Stimulated activated naive CD4-positive, alpha-beta T cell (primary cell): ENCODE results near the gene KMT2D.
A peak's percentile ranks its signal among the peaks of the same experiment; 100 is the strongest.

ENCODE experiments used
- DNase-seq, 6 experiments: peaks; one replicate each; lab custom pipeline; 2025; lab: John Stamatoyannopoulos, UW

The KMT2D gene

GRCh38 chr12:49051777-49052438 lies 8.7 kb downstream of the KMT2D start:
- DNase-seq: no peak

GRCh38 chr12:49051373-49051764 lies 9.2 kb downstream of the KMT2D start:
- no peak for DNase-seq

DNA sequence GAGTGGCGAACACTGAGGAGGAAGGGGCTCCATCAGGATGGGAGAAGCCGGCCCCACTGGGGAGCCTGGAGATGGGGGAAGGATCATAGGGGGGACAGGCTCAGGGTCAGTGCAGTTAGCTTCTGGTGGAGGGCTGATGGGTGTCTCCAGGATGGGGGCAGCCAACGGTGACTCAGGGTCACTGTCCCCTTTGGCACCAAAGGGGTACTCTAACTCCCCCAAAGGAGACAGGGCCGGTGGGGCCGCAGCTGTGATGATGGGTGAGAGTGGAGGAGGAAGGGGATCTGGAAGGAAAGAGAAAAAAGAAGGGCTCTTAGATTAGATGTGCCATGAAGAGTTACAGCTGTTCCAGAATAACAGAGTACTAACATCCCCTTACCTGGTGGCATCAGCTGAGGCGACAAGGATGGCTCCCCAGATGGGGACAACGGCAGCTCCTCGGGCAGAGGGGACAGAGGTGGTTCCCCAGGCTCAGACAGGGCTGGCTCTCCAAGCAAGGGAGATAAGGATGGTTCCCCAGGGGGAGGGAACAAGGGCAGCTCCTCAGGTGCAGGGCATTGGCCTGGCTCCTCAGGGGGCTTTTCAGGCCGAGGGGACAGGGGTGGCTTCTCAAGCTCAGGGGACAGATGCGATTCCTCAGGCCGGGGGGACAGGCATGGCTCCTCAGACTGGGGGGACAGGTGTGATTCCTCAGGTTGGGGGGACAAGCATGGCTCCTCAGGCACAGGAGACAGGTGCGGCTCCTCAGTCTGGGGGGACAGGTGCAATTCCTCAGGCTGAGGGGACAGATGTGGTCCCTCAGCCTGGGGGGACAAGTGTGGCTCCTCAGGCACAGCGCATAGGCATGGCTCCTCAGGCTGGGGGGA lies 9.9 kb downstream of the KMT2D start:
- no peak for DNase-seq

DNA sequence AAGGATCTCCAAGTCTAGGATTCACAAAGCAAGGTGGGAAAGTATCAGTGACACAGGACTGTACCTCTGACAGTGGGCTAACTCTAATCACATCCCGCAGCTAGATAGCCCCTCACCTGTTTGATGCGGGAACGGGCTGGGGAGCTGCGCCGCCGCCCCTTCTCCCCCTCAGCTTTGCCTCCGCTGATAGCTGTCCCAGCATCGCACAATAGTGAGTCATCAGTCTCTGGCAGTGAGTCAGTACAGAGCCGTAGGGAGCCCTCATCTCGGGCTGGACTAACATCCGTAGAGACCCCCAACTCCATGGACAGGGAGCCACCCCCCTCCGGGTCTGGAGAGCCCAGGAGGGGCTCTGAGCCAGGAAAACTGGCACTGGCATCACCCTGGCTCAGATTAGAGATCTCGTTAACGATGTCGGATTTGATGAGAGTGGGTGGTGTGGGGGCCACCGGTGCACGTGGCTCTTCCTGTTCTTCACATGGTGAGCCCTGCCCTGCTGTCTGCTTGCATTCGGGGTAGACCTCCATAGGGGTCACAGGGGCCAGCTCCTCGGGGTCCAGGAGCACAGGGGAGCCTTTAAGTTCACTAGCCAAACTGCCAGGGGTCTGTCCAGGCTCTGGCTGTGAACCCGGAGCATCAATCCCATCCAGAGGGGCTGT lies 10.9 kb downstream of the KMT2D start:
- DNase-seq: no peak

GRCh38 chr12:49048953-49049352 lies 11.6 kb downstream of the KMT2D start:
- DNase-seq: no peak

DNA sequence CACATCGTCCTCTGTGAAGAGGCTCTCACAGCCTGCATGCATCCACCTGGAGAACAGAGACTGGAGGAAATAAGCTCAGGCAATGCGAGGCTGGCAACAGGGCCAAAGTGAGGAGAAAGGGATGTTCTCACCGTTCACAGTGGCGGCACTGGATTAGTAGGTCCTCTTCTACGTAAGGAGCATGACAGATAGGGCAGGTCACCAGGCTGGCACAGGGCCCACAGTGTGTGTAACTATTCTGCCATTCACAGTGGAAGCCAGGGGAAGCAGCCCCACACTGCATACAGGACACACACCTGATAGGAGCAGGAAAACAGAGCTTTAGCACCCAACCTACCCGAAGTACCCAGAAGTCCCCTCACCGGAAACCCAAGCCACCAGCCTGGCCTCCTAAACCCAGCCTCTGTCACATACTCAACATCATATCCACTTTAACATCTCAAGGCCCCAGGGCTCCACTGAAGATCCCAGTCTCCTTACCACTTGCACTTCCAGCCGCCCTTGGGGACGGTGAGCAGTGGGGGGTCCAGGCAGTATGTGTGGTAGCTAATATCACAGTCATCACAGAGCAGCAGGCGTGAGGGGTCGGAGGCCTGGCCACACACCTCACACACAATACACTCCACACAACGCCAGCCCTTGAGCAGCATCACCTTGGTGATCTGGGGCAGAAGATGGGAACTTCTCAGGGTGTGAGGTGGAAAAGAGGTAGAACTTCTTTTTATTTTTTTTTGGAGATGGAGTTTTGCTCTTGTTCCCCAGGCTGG lies 14.3 kb downstream of the KMT2D start:
- no peak for DNase-seq

- DNase-seq: no peak
These were observed 15.9 kb downstream of the KMT2D start for GRCh38 chr12:49044660-49045059.

GRCh38 chr12:49043856-49044258 lies 16.7 kb downstream of the KMT2D start:
- DNase-seq: peak; percentile 57 to 85 (median 72)

DNA sequence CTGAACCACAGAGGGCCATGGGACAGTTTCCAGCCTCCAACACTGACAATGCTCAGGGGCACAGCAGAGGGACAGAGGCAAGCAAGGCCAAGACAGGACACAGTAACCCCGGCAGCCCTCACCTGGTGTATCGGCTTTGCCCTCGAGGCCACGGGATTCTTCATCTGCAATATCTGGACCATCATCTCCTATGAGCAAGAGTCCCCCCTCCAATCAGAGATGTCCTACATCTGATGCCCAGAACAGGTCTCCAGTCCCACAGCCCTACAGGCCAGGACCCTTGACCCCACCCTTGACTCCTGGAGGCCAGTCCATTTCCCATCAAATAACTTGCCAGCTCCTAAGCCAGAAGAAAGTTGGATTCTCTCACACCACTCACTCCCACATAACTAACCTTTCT lies 17.4 kb downstream of the KMT2D start:
- no peak for DNase-seq

- DNase-seq: no peak
These were observed 18.6 kb downstream of the KMT2D start for GRCh38 chr12:49041881-49042484.

DNA sequence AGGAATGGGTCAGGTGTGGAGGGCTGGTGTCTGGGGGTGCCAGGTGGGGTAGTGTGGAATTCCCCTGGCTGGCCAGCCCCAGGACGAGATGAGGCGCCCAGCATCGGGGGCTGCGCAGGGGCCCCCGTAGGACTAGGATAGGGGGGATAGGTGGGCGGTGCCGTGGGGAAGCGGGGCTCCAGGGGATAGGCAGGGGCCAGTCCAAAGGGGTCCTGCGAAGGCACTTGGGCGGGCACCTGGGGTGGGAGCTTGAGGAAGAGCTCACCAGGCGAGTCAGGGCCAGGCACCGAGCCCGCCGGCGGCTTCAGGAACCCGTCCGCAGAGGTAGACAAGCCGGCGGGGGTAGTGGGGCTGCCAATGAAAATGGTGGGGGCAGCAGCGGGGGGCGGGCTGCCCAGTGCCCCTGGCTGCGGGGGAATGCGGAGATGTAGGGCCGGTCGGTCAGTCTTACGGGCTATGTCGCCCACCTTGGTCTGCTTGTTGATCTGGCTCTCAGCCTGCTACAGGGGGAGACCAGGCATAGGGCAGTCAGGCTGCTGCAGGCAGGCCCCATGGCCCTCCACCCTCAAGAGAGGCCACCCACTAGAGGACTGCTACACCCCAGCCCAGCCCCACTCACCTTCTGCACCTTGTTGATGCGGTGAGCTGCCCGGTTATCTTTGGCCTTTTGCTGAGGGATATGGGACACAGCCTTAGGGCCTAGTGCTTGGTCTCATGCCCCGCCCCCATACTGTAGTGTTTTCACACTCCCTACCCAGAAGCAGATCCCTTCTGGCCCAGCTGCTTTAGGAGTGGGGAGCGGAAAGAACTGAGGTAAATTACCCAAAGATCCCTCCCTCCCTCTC lies 19.3 kb downstream of the KMT2D start:
- DNase-seq: no peak

- DNase-seq: no peak
These were observed 20.2 kb downstream of the KMT2D start for GRCh38 chr12:49040364-49040855.

DNA sequence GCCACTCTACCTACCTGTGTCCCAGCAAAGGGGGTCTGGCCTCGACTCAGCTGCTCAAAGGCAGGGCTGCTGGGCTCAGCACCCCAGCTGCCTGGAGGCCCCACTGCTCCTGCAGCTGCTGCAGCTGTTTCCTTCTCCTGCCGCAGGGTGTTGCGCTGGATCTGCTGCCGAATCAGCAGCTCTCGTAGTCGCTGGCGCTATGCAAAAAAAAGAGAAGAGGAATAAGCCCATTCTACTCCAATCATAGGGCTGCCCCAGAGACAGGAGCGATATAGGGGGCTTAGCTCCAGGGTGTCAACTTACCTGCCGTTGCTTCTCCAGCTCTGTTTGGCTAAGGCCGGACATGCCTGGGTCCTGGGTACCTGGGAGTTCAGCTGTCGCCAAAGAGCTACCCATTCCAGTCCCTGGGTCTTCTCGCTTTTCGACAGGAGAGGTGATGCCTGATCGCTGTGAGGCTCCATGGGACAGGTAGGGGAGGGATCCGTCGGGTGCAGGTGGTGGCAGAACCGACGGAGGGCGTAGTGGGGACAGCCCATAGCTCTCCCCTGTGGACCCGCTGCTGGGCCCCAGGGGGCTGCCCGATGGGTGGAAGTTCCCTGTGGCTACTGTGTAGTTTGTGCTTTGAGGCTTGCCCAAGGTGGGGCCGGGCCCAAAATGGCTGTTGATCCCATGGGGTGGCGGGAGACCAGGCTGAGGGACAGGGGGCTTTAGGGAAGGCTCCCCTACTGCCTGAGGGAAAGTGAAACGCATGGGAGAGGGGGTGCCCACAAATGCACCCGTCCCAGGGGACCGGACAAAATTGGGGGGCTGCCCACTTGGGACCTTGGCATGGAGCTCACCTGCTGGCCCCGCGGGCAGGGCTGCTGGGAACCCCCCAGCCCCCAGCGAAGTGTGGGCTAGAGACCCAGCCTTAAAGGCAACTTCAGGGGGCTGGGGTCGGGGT lies 20.9 kb downstream of the KMT2D start:
- no peak for DNase-seq

DNA sequence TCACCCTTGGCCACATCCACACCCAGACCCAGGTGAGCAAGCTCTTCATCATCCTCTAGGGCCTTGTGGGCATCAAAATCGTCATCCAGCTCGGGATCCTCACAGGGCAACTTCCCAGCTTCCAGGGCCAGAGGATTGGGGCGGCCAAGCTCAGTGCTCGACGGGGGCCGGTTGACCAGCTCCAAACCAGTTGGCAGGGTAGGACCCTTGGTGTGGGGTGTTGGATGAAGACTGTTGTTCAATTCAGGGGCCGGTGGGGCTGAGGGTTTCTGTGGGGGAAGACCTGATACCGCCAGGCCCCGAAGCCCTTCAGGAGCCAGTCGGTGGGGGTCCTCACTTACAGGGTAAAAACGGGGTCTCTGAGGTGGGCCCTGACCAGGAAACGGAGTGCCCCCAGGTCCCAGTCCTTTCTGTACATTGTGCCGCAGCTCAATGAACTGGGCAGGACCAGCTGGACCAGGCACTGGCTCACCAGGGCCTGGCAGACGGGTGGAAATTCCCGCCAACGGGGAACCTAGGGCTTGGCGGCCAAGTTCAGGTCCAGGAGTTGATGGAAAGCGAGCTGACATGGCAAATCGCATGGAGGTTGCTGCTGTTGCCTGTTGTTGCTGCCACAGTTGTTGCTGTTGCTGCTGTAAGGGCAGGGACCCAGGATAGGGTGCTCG lies 22.2 kb downstream of the KMT2D start:
- DNase-seq: no peak

DNA sequence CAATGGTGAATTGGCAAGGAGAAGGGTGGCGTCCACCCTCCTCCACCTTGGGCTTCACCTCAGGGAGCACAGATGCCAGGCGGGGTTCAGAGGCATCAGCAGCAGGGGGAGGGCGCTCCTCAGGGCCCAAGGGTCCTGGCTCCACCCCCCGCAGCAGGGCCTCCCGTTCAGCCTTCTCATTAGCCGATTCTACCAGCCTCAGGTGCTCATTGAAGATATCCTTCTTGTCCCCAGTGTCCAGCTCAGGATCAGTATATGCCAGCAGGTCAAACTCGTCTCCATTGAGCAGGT lies 22.7 kb downstream of the KMT2D start:
- DNase-seq: no peak

GRCh38 chr12:49037111-49037946 lies 23.3 kb downstream of the KMT2D start:
- DNase-seq: no peak

DNA sequence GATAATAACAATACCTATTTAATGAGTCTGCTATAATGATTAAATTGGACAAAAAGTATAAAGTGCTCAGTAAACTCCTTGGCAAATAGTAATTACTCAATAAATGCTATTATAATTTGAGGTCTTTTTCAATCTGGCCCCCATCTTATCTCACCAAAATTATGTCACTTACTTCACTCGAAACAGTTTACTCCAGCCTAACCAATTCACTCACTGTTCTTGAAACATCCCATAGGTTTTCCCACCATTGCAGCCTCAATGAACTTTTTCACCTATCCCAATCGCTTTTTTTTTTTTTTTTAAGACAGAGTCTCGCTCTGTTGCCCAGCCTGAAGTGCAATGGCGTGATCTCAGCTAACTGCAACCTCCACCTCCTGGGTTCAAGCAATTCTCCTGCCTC lies 24.6 kb downstream of the KMT2D start:
- DNase-seq: no peak

DNA sequence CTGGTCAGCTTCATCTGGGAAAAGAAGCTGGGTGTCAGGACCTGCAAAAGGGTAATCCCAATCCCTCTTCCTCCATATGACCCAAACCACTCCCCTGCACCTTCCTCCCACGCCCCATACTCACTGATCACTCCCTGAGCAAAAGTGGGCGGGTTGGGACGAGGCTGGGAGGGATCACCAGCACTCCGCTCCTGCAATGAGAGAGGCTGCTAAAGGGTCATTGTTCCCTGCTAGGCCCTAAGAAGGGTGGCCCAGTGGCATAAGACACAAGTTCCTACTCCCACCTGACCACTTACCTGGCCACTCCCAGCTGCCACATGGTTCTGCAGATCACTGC lies 26.3 kb downstream of the KMT2D start:
- DNase-seq: no peak
